ENCODE results near the gene SURF6.
A peak's percentile ranks its signal among the peaks of the same experiment; 100 is the strongest.

Gene SURF6

GRCh38 chr9:133367221-133367620, 31.2 kb upstream of the SURF6 start:
- no peak for DNase-seq

DNA sequence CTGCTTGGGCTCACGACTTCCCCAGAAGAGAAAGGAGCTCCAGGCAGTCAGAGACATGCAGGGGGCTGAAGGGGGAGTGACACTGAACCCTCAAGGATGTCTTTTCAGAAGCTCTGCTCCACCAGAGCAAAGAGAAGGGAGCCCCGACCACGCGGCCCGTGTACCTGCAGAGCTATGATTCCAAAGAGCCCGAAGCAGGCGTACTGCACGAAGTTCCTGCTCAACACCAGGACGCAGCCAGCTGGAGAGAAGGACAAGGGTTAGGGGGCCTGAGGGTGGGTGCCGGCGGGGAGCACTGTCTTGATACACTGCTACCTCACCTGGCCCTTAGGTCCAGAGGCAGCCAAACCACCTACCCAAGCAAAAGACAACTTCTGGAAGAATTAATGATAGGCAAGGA, 30.4 kb upstream of the SURF6 start:
- no peak for DNase-seq

GRCh38 chr9:133362359-133363044, 26.5 kb upstream of the SURF6 start:
- no peak for DNase-seq

DNA sequence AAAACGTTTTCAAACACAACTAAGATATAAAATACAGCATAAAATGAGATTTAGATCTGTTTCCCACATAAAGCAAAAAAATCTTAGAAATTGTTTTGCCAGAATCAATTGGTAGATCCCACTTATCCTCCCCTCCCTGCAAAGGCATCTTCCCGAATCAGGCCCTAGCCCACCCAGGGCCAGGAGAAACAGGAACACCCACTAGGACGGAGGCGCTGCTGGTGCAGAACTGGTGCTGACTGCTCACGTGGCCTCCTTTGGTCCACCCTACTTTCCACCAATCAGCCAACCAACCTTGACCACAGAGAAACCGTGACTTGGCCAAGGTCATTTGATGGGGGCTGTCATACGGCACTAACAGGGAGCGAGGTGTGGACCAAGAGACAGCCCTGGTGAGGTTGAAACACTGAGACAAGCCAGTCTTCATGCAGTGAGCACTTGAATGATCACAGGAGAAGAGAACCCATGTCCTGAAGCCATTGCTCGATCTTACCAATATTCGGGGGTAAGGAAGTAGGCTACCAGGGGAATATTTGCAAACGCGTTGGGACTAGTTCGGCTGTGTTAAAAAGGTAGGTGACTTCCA, 25.6 kb upstream of the SURF6 start:
- DNase-seq, result no peak

DNA sequence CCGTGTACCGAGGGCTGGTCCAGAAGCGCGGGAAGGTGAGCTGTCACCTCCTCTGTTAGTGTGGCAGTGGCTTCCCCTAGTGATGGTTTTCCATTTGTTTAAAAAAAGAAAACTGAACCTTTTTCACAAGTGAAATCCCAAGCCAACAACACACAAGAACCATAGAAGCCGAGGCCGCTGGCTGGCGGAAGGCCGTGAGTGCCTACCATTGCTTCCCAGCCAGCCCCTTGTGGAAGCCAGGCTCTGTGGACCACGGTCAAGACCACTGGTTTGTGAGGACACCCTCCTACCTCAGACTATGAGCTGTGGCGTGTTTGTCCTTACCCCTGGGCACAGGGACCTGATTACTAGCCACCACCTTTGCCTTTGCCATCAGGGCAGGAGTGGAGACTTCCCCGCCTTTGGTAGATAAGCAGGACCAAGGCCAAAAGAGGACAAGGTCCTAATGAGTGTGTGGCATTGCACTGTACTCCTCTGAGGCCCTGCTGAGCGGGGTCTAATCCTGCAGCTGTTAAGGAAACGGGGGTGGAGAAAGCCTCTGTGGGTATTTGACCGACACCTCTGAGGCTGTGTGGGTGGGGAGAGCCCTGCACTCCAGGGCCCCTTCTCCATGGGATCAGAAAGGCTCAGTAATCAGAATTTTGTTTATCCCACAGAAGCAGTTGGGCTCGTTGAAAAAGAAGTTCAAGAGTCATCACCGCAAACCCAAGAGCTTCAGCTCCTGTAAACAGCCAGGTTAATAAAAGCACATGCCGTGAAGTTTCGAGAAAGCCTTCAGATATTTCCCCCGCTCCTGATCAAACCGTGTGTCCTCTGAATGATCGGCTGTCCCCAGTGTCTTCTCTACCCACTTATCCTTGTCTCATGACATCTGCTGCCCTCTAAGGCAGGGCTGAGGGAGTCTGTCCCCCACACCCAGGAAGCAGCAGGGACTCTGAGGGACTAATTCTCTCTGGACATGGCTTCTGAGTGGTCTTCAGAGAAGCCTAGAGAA, 24.7 kb upstream of the SURF6 start:
- DNase-seq, result no peak

- DNase-seq, result no peak
Measured at GRCh38 chr9:133359399-133360175, 23.6 kb upstream of the SURF6 start.

DNA sequence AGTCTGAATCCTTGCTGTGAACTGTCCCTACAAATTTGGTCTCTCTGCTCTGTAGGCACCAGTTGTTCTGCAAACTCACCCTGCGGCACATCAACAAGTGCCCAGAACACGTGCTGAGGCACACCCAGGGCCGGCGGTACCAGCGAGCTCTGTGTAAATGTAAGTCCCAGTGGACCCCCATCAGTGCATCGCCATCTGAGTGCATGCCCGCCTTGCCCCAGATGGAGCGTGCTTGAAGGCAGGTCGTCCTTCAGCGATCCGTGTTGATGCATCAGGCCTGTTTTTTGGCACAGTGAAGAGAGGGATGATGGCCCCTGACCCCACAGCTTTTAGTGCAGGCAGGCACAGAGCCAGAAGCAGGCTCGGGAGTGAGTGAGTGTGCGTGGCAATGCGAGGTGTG, 21.7 kb upstream of the SURF6 start:
- DNase-seq, result no peak

DNA sequence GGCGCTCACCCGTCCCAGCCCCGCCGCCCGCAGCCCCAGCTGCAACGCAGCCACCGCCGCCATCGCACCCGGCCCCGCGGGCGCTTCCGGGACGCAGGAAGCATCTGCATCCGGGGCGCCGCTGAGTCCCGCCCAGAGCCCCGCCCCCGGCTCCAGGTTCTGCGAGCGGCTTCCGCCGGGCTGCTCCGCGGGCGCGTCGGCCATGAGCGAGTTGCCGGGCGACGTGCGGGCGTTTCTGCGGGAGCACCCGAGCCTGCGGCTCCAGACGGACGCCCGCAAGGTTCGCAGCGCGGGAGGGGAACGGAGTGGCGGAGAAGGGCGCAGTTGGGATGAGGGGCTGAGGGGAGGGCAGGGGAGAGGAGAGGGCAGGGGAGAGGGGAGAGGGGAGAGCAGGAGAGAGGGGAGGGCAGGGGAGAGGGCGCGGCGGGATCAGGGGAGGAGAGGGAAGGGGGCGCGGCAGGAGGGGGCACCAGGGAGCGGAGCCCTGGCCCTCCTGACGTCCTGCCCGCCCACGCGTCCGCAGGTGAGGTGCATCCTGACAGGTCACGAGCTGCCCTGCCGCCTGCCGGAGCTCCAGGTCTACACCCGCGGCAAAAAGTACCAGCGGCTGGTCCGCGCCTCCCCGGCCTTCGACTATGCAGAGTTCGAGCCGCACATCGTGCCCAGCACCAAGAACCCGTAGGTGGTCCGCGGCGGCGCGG, 20.6 kb upstream of the SURF6 start, which contains the start of the genes SURF1 and SURF2:
Gene SURF1, minus strand, starts transcription at position 97 of the 701 bp plus-strand sequence. Its CDS starts 34 bp downstream, at position 63.
Gene SURF2, plus strand, starts transcription at position 160 of the 701 bp plus-strand sequence. Its CDS starts 43 bp downstream, at position 203.
- DNase-seq, result peak; percentile 87

- no peak for DNase-seq
Measured at GRCh38 chr9:133355881-133356357, 19.9 kb upstream of the SURF6 start.

DNA sequence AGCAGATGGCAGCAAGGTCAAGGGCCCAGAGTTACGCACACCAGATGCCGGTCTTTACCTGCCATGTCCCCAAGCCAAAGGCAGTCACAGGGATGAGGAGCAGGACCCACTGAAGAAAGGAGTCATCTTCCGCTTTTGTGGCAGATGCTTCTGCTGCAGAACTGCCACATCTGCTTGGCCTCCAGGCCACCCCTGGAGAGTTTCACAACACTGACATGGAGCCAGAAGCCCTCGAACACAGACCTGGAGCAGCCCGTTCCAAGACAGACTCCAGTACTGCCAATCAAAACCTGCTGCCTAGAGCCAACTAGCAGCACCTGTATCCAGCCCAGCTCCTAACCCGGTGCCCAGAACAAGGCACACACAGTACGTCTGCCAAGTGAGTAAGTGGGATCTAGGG, 18.8 kb upstream of the SURF6 start:
- DNase-seq, result no peak

- DNase-seq, result no peak
Measured at GRCh38 chr9:133353548-133353947, 17.6 kb upstream of the SURF6 start.

DNA sequence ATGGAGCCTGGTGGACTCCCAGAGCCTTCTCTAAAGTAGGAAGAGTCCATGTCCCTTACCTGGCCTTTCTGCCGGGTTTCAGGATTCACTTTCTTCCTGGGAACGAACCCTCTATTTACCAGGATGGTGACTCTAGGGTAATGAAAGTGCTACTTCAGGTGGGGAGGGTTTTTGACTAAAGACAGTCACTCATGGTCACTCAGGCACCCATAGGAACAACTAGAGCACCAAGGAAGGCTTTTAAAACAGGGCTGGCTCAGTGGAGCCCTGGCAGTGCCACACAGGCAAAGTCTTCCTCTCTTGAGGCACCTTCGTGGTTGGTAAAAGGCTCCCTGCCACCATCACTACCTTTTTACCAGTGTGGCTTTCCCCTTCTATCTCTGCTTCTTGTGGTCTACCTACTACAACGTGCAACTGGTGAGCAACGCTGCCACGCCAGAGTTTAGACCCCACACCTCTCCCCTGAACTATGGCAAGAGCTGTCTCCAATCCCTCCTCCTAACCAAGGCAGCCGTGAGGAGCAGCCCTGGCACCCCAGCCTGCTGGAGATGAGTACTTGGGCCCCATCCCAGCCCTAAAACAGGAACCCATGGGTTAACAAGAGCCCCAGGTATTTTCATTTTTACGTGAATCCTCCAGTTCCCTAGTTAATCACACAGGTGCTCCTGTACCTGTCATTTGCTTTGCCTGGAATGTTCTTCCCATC, 16.8 kb upstream of the SURF6 start:
- no peak for DNase-seq

DNA sequence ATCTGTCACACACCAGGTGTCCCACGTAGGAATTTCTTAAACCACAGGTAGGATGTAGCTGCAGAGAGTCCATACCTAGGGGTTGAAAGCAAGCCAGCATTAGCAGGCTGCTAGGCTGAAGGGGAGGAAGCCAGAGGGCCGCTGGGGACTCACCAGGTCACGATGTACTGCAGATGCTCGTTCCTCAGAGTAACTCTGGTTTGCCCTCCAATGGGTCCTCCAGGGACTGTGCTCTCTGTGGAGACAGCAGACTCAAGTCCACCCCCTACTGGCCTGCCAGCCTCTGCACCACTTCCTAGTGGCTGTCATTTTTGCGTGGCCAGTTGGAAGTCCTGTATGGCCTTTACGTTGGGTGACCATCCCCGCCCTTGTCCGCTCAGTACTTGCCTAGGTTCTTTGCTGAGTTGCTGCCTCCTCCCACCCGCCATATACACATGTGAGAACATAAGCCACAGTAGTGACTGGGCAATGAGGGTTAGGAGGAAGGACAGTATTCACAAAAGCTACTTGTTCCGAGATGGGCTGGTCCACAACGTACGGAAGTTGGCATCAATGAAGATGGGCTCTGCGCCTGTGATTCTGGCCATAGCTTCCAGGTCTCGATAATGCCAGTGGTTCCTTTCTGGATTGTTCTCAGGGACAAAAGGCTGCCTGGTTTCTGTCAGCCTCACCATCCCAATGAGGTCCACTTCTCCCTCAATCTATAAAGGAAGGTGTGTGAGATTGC, 16.1 kb upstream of the SURF6 start:
- no peak for DNase-seq

GRCh38 chr9:133351526-133351907, 15.5 kb upstream of the SURF6 start:
- DNase-seq, result no peak

- no peak for DNase-seq
Measured at GRCh38 chr9:133349965-133350616, 14.1 kb upstream of the SURF6 start.

GRCh38 chr9:133348718-133349573, 13.0 kb upstream of the SURF6 start:
- no peak for DNase-seq

DNA sequence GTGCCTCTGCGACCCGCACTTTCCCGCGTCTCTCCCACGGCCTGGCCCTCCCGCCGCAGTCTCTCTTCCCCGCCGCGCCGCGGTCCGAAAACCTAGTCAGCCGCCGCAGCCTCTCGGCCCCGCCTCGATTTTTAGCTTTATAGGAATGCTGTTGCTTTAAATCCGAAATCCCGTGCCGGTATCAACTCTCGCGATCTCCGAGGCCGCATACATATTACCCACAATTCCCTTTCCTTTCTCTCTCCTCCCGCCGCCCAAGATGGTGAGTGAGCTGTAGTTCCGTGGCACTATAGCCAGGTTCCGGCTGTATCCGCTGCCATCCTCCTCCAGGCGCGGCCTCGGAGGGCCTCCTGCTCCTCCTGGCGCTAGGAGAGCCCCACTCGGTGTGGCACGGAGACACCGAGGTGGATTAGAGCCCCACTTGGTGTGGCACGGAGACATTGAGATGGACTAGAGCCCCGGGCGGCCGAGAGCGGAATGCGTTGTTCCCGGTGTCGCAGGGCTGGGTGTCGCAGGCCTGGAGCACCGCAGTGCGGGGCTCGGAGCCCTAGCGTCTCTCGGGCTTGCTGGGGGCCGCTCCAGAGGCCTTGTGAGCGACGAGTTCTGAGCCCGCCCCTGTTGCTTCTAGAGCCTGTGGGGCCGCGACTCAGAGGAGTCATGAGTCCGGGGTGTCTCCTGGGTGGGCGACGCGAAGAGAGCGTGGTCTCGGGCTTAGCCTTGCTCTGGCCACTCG, 12.2 kb upstream of the SURF6 start, which contains the start of the genes MED22 and RPL7A:
Gene MED22, minus strand, starts transcription at position 147 of the 733 bp plus-strand sequence. CDS start 1,469 bp downstream, outside the sequence.
Gene RPL7A, plus strand, starts transcription at position 234 of the 733 bp plus-strand sequence. Its CDS starts 26 bp downstream, at position 260.
- DNase-seq, result peak; percentile 86

DNA sequence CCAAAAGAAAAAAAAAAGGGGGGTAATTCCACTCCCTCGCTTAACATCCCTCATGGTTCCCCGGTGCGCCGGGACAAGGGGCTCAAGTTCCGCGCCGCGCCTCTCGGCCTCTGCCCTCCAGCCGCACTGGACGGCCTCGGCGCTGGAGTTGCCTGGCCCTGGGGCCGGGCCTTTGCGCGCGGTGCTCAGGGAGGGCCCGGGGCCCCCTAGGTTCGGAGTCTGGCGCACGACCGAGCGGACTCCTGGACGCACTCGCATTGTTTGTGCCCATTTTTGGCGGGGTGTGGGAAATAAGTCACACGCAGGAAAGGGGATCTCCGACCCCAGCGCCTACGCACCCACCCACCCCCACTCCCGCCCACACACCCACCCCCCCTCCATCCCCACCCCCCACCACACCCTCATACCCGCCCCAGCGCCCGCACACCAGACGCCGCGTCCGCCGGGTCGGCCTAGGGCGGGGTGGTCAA, 11.6 kb upstream of the SURF6 start:
- no peak for DNase-seq

Data from activated effector memory CD4-positive, alpha-beta T cell treated with Interleukin-2 at 50 U/mL for 16 hours (primary cell).